HepG2 (cell line): ENCODE results near the gene GSTK1.

Experiments used
- NFIC ChIP-seq: IDR thresholded peaks from 2 replicates; pipeline ENCODE4 v1.6.1; 2012; ENCODE audit warnings: mild to moderate bottlenecking, low read length, inconsistent platforms
- PRMT3 ChIP-seq: sonication (generic); formaldehyde crosslinking; IDR thresholded peaks from 2 replicates; pipeline ENCODE4 v1.8.1; 2022; ENCODE audit warnings: low read depth, mild to moderate bottlenecking, moderate library complexity, missing genetic modification reagents, borderline replicate concordance
- ZNF207 ChIP-seq: fragments of 450-650 bp; IDR thresholded peaks from 2 replicates; pipeline ENCODE4 v1.6.1; 2016; ENCODE audit warnings: antibody characterized with exemption, borderline replicate concordance

DNA sequence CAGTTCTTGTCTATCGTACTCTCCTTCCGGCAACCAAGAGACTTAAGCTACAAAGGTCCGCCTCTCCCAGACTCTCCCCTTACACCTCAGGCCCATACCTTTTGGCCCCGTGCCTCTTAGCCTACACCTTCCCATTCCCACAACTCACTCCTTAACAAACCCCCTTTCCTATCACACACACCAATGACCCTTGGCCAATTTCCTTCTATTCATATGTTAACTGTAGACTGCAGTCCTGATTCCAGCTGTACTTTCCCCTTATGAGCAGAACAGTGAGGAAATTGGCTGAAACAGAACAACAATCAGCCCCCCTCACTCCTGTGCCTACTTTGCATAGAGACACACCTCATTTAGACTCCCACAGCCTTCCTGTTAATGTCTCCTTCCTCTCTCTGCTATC is 20.1 kb downstream of the GSTK1 start:
- TF ChIP-seq NFIC, result no peak
- TF ChIP-seq PRMT3 (CRISPR knock-in tag), result no peak
- no peak for TF ChIP-seq ZNF207
